Measurements from ENCODE around the gene NT5M.

DNA sequence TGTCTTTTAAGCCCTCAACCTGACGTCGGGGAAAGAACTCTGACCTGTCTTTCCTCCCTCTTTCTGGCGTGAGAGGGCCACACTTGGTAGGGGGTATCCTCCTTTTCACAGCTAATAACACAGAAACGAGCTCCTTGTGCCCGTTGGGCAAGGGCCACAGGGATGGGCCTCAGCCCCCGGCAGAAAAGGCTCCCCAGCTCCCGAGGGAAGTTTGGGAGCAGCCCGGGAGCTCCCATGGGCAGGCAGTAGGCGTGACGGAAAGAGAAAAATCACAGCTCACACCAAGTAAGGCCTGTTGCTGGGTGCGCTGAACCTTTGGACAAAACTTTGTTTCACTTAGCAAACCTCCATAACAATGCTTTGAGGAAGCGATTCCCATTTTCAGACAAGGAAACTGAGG, 90.8 kb downstream of the NT5M start:
- TF ChIP-seq, protein P1, sequence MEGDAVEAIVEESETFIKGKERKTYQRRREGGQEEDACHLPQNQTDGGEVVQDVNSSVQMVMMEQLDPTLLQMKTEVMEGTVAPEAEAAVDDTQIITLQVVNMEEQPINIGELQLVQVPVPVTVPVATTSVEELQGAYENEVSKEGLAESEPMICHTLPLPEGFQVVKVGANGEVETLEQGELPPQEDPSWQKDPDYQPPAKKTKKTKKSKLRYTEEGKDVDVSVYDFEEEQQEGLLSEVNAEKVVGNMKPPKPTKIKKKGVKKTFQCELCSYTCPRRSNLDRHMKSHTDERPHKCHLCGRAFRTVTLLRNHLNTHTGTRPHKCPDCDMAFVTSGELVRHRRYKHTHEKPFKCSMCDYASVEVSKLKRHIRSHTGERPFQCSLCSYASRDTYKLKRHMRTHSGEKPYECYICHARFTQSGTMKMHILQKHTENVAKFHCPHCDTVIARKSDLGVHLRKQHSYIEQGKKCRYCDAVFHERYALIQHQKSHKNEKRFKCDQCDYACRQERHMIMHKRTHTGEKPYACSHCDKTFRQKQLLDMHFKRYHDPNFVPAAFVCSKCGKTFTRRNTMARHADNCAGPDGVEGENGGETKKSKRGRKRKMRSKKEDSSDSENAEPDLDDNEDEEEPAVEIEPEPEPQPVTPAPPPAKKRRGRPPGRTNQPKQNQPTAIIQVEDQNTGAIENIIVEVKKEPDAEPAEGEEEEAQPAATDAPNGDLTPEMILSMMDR (IDR thresholded peaks at IDR 0.05): no peak
- TF ChIP-seq EZH2phosphoT487 (IDR thresholded peaks at IDR 0.05): no peak
- TF ChIP-seq EZH2 (IDR thresholded peaks at IDR 0.05): no peak
